ENCODE data around the gene AUTS2. TPM values are rescaled to one million over a fixed set of nuclear protein-coding genes. Genes with fewer than 3 reads are reported as not detected.

Gene AUTS2
- total RNA-seq, 2 experiments from 2014 or later = 4.0 to 4.7 TPM

GRCh38 chr7:70676243-70676642 lies 1078.0 kb downstream of the AUTS2 start:
- DNase-seq = no peak
- Mint-ChIP-seq H3K27me3 (peaks cover 5% of the 10 kb centered on the region), H3K9me3 (no peaks in the 10 kb centered on the region), H3K36me3 (no peaks in the 10 kb centered on the region), H3K27ac (no peak overlapping the region), H3K4me3 (no peak overlapping the region), H3K4me1 (ENCODE audit: low read depth) (peaks cover 17% of the 10 kb centered on the region)
- ChIA-PET CTCF (no interaction called here), POLR2A (no interaction called here)
- intact Hi-C loops (cut with micrococcal nuclease) = loop anchor here (5.0 kb wide), 1 partner anchor 111 kb away; no protein-coding TSS in a partner anchor

DNA sequence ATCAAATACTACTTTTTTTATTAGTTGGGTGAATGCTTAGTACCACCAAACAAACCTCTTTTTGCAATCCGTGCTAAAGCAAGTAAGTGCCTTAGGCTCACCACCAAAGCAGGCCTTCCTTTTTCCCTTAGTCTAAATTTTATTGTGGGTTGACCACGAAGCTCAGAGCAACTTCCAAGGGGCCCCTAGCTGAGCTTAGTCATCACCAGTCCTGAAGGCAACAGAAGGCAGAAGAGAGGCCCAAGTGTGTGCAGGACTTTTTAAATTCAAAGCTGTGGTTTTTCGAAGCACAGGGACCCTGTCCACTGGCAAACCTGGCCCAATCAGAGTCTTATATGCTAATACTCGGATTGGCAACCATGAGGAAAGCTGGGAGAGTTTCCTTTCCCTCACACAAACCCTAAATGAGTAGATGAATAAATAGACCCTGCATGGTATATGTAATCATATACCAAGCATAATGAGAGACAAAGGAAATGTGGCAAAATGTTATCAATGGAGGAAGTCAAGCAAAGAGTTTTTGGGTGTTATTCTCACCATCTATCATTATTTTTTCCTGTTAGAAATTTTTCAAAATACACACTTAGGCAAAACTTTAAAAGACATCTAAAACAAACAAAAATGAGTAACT lies 1080.5 kb downstream of the AUTS2 start:
- intact Hi-C loops (cut with micrococcal nuclease) = loop anchor here (1.0 to 5.0 kb wide), 2 partner anchors 30 to 109 kb away; no protein-coding TSS in a partner anchor
- ChIA-PET CTCF (interaction anchor here (1.0 to 1.3 kb wide), 3 partner anchors 19 to 151 kb away, joined by 3 to 6 read pairs (median 4); no protein-coding TSS in a partner anchor), POLR2A (no interaction called here)
- DNase-seq = peak; percentile 22
- peaks cover 27% of the 10 kb centered on the region for H3K4me1 Mint-ChIP-seq (ENCODE audit: low read depth)
- H3K9me3 Mint-ChIP-seq = no peaks in the 10 kb centered on the region
- peaks cover 8% of the 10 kb centered on the region for H3K27me3 Mint-ChIP-seq
- H3K36me3 Mint-ChIP-seq = no peaks in the 10 kb centered on the region
- H3K27ac Mint-ChIP-seq = no peak overlapping the region
- no peak overlapping the region for H3K4me3 Mint-ChIP-seq

GRCh38 chr7:70679661-70680060 lies 1081.4 kb downstream of the AUTS2 start:
- intact Hi-C loops (cut with micrococcal nuclease) = loop anchor here (1.0 to 5.0 kb wide), 2 partner anchors 31 to 108 kb away; no protein-coding TSS in a partner anchor
- Mint-ChIP-seq H3K4me3 (no peak overlapping the region), H3K27ac (no peak overlapping the region), H3K9me3 (no peaks in the 10 kb centered on the region), H3K36me3 (no peaks in the 10 kb centered on the region), H3K27me3 (peaks cover 8% of the 10 kb centered on the region), H3K4me1 (ENCODE audit: low read depth) (peaks cover 27% of the 10 kb centered on the region)
- ChIA-PET POLR2A (interaction anchor here (0.8 kb wide), 1 partner anchor 32 kb away, joined by 5 read pairs; no protein-coding TSS in a partner anchor), CTCF (no interaction called here)
- peak; percentile 47 for DNase-seq

DNA sequence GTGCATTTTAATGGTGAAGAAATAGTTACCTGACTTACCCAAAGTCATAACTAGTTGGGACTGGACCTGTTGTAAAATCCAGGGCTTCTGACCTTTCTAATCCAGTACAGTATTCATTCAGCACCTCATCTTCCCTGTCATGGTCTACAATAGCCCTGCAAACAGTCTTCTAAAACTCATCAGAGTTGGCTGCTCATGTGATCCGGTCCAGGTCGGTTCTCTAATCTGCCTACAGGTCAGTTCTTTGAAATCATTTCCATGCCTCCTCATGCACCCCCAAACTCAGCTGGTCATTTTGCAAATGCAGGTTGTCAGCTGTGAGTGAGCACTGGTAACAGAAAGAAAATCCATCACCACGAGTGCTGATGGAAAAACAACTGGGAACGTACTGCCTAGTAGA lies 1082.0 kb downstream of the AUTS2 start:
- Mint-ChIP-seq H3K9me3 (no peaks in the 10 kb centered on the region), H3K4me1 (ENCODE audit: low read depth) (peaks cover 27% of the 10 kb centered on the region), H3K4me3 (no peak overlapping the region), H3K36me3 (no peaks in the 10 kb centered on the region), H3K27me3 (peaks cover 8% of the 10 kb centered on the region), H3K27ac (no peak overlapping the region)
- intact Hi-C loops (cut with micrococcal nuclease) = no loop called here
- DNase-seq = no peak
- ChIA-PET POLR2A (interaction anchor here (0.8 kb wide), 1 partner anchor 33 kb away, joined by 5 read pairs; no protein-coding TSS in a partner anchor), CTCF (no interaction called here)

DNA sequence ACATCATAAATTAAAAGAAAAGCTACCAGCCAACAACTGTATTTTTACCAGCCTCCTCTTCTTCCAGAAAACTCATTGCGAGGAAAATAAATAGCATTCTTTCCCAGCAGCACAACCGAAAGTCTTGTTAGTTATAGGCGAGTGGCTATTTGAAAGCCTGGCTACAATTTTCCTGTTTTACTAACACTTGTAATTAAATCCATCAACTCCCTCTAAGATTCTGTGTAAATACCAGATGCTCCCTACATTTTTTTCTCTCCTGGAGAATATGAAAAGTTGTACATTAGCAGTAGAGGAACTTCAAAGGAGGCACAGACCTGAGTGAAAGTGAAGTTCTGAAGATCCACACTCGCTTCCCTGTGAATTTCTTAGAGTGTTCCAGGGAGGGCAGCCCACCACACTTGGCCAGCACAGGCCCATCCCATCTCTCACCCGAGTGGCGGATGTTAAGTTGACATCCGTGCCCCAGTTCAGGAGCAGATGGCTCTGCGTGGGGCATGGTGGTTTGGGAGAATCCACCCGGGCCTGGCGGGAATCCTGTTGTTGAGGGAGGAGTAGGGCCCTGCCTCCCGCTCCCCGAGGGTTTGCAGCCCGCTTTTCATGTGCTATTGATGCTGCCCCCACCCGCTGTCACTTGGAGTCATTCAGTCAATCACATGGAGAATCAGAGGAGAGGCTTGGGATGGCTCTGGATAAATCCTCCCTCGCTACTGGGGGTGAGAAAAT lies 1082.6 kb downstream of the AUTS2 start:
- intact Hi-C loops (cut with micrococcal nuclease) = no loop called here
- DNase-seq = no peak
- ChIA-PET CTCF (no interaction called here), POLR2A (no interaction called here)
- Mint-ChIP-seq H3K27me3 (peaks cover 8% of the 10 kb centered on the region), H3K36me3 (no peaks in the 10 kb centered on the region), H3K4me3 (no peak overlapping the region), H3K27ac (no peak overlapping the region), H3K4me1 (ENCODE audit: low read depth) (peaks cover 27% of the 10 kb centered on the region), H3K9me3 (no peaks in the 10 kb centered on the region)

- DNase-seq = peak; percentile 53
- no peaks in the 10 kb centered on the region for H3K9me3 Mint-ChIP-seq
- H3K4me1 Mint-ChIP-seq (ENCODE audit: low read depth) = peaks cover 27% of the 10 kb centered on the region
- no peaks in the 10 kb centered on the region for H3K36me3 Mint-ChIP-seq
- POLR2A ChIA-PET = interaction anchor here (0.7 to 0.8 kb wide), 2 partner anchors 14 to 34 kb away, joined by 3 to 5 read pairs; no protein-coding TSS in a partner anchor
- peaks cover 8% of the 10 kb centered on the region for H3K27me3 Mint-ChIP-seq
- CTCF ChIA-PET = interaction anchor here (0.8 kb wide), 1 partner anchor 9 kb away, joined by 4 read pairs; no protein-coding TSS in a partner anchor
- H3K27ac Mint-ChIP-seq = no peak overlapping the region
- intact Hi-C loops (cut with micrococcal nuclease) = no loop called here
- peak overlapping the region; percentile 41 for H3K4me3 Mint-ChIP-seq
These were observed 1083.4 kb downstream of the AUTS2 start for GRCh38 chr7:70681469-70682350.

DNA sequence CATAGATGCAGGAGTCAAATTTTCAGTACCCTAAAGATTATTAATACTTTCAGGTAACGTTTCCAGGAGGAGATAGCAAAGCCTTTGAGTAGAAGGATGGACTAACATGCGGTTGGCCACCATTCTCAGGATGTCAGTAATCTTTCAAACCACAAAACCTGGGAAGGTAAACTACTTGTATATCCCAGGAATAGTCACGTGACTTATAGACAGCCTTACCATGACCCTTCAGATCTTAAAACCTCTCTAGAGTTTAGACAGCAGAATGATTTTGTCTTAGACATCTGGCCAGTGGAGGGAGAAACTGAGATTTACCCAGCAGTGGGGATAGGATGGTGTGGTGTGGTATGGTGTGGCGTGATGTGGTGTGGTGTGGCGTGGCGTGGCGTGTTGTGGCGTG lies 1085.9 kb downstream of the AUTS2 start:
- intact Hi-C loops (cut with micrococcal nuclease) = no loop called here
- Mint-ChIP-seq H3K4me3 (no peak overlapping the region), H3K4me1 (ENCODE audit: low read depth) (peaks cover 21% of the 10 kb centered on the region), H3K36me3 (no peaks in the 10 kb centered on the region), H3K9me3 (no peaks in the 10 kb centered on the region), H3K27me3 (peaks cover 3% of the 10 kb centered on the region), H3K27ac (no peak overlapping the region)
- CTCF ChIA-PET = no interaction called here
- DNase-seq = no peak
- POLR2A ChIA-PET = no interaction called here

DNA sequence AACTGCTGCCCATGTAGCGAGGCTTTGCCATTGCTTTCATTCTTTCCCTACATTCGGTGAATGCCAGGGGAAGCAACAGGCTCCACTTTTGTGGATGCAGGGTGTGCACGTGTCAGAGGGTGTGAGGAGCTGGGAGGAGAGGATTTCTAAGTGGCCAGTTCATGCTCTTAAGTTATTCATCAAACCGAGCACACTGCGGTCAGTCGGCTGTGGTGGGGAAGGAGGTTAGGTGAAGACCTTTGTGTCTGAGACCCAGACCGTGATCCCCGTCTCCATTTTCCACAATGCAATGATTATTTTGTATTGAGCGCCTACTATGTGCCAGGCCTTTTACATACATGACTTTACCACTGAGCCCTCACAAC lies 1095.0 kb downstream of the AUTS2 start:
- Mint-ChIP-seq H3K4me3 (peak overlapping the region; percentile 13), H3K9me3 (no peaks in the 10 kb centered on the region), H3K27ac (no peak overlapping the region), H3K27me3 (peaks cover 37% of the 10 kb centered on the region), H3K36me3 (peaks cover 2% of the 10 kb centered on the region), H3K4me1 (ENCODE audit: low read depth) (peaks cover 7% of the 10 kb centered on the region)
- CTCF ChIA-PET = no interaction called here
- intact Hi-C loops (cut with micrococcal nuclease) = no loop called here
- POLR2A ChIA-PET = no interaction called here
- no peak for DNase-seq

GRCh38 chr7:70693686-70694433 lies 1095.6 kb downstream of the AUTS2 start:
- Mint-ChIP-seq H3K27ac (no peak overlapping the region), H3K4me3 (peak overlapping the region; percentile 13), H3K36me3 (peaks cover 2% of the 10 kb centered on the region), H3K9me3 (no peaks in the 10 kb centered on the region), H3K4me1 (ENCODE audit: low read depth) (peaks cover 7% of the 10 kb centered on the region), H3K27me3 (peaks cover 37% of the 10 kb centered on the region)
- intact Hi-C loops (cut with micrococcal nuclease) = loop anchor here (2.0 kb wide), 1 partner anchor 45 kb away; no protein-coding TSS in a partner anchor
- peak; percentile 44 for DNase-seq
- ChIA-PET POLR2A (interaction anchor here (0.9 kb wide), 1 partner anchor 84 kb away, joined by 3 read pairs; no protein-coding TSS in a partner anchor), CTCF (no interaction called here)

DNA sequence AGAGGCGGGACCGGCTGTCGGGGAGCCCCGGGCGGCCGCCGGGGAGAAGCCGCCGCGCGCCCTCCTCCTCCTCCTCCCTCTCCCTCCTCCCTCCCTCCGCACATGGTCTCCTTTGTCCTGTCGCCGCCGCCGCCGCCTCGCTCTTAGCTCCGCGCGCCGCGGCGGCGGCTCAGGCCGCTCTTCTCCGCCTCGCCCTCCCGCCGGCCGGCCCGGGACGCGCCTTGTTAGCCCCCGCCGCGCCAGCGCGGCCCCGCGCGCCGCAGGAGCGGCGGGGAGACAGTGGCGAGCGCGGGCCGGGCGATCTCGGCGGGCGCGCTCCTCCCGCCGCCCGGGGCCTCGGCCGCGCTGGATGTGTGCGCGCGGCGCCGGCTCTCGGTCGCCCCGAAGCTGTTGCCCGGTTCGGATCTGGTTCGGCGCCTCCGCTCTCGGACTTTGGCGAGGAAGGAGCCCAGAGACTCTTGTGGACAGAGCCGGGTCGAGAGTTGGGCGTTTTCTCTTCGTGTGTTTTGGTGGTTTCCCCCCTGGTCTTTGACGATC lies 1096.2 kb downstream of the AUTS2 start:
- CTCF ChIA-PET = no interaction called here
- Mint-ChIP-seq H3K36me3 (peaks cover 2% of the 10 kb centered on the region), H3K9me3 (no peaks in the 10 kb centered on the region), H3K4me1 (ENCODE audit: low read depth) (peaks cover 7% of the 10 kb centered on the region), H3K27ac (no peak overlapping the region), H3K4me3 (peak overlapping the region; percentile 74), H3K27me3 (peaks cover 37% of the 10 kb centered on the region)
- intact Hi-C loops (cut with micrococcal nuclease) = loop anchor here (2.0 kb wide), 1 partner anchor 46 kb away; no protein-coding TSS in a partner anchor
- POLR2A ChIA-PET = interaction anchor here (0.9 to 1.4 kb wide), 2 partner anchors 12 to 83 kb away, joined by 3 read pairs; no protein-coding TSS in a partner anchor
- peak; percentile 20 for DNase-seq
